Thyroid gland (tissue), 4 donors: ENCODE measurements around the gene OTOG. TPM values are rescaled to one million over a fixed set of nuclear protein-coding genes. Genes with fewer than 3 reads are reported as not detected.
A peak's percentile ranks its signal among the peaks of the same experiment; 100 is the strongest.

Source experiments
- DNase-seq, 2 donors: peaks; one replicate each; pipeline ENCODE4 v3.0.0-alpha.2; 2019
- H3K27ac ChIP-seq, 3 donors: fragments of 200-600 bp; sonication (generic); 1 replicate in 2 of 3; 2 replicates in 1 of 3; pipeline ENCODE4 v1.5.1; 2016 to 2019; ENCODE audit warnings: mild to moderate bottlenecking in 1 of 3, moderate library complexity in 1 of 3
- H3K27me3 ChIP-seq: fragments of 200-600 bp; sonication (generic); one replicate; pipeline ENCODE4 v1.5.1; 2019
- H3K36me3 ChIP-seq, 2 donors: fragments of 200-600 bp; sonication (generic); one replicate each; pipeline ENCODE4 v1.5.1; 2016 to 2019
- H3K4me1 ChIP-seq, 2 donors: fragments of 200-600 bp; sonication (generic); one replicate each; pipeline ENCODE4 v1.5.1; 2017 to 2019
- H3K4me3 ChIP-seq, 3 donors: fragments of 200-600 bp; sonication (generic); replicated peaks in 1 of 3; 1 replicate in 2 of 3; 2 replicates in 1 of 3; pipeline ENCODE4 v1.5.1; 2016; ENCODE audit warnings: mild to moderate bottlenecking in 1 of 3
- H3K9me3 ChIP-seq: fragments of 200-600 bp; sonication (generic); one replicate; pipeline ENCODE4 v1.5.1; 2017
- POLR2A ChIP-seq, 2 donors: fragments of 450-650 bp; IDR thresholded peaks; one replicate each; pipeline ENCODE4 v1.6.1; 2017; ENCODE audit warnings: antibody characterized with exemption in 2 of 2, mild to moderate bottlenecking in 2 of 2, moderate library complexity in 1 of 2
- WGBS, 2 donors: methylation state at CpG; one replicate each; pipeline ENCODE4 v1.1.5; 2017; 5-methylcytosine and 5-hydroxymethylcytosine counted together
- intact Hi-C: fragments of 100-400 bp; cut with DNase I; formaldehyde crosslinking; loops from one replicate; pipeline ENCODE4 v1.15.1; 2023
- total RNA-seq, 4 donors: library from RNA; depleted of rRNA; stranded (reverse); fragments of >200 nt; gene quantifications; one replicate each; pipeline ENCODE4 v1.2.3, GENCODE V29; 2016
- TF ChIP-seq, protein P1 (sequence below), 6 experiments: fragments of 200-600 bp in 3 of 6; fragments of 450-650 bp in 3 of 6; sonication (generic) in 3 of 6; IDR thresholded peaks; one replicate each; pipeline ENCODE4 v1.5.1; 2016 to 2019; ENCODE audit warnings: antibody characterized with exemption in 6 of 6, mild to moderate bottlenecking in 2 of 6, inconsistent platforms in 1 of 6, moderate library complexity in 1 of 6

Gene OTOG
- total RNA-seq, 4 donors from 2014 or later, result not detected

- WGBS, 2 donors, result 30 to 35% methylated on average over 13 to 15 of the region's 17 CpGs
- no peak overlapping the region for H3K4me3 ChIP-seq
- TF ChIP-seq POLR2A (IDR thresholded peaks at IDR 0.05), result no peak
- TF ChIP-seq, protein P1, sequence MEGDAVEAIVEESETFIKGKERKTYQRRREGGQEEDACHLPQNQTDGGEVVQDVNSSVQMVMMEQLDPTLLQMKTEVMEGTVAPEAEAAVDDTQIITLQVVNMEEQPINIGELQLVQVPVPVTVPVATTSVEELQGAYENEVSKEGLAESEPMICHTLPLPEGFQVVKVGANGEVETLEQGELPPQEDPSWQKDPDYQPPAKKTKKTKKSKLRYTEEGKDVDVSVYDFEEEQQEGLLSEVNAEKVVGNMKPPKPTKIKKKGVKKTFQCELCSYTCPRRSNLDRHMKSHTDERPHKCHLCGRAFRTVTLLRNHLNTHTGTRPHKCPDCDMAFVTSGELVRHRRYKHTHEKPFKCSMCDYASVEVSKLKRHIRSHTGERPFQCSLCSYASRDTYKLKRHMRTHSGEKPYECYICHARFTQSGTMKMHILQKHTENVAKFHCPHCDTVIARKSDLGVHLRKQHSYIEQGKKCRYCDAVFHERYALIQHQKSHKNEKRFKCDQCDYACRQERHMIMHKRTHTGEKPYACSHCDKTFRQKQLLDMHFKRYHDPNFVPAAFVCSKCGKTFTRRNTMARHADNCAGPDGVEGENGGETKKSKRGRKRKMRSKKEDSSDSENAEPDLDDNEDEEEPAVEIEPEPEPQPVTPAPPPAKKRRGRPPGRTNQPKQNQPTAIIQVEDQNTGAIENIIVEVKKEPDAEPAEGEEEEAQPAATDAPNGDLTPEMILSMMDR (IDR thresholded peaks at IDR 0.05), result peak; percentile 68 to 93 (median 78)
- intact Hi-C loops, result no loop called here
- no peaks in the 10 kb centered on the region for H3K36me3 ChIP-seq
- peak; percentile 63 to 69 for DNase-seq
- H3K4me1 ChIP-seq, result no peaks in the 10 kb centered on the region
- no peak overlapping the region for H3K27ac ChIP-seq
- no peaks in the 10 kb centered on the region for H3K9me3 ChIP-seq
- H3K27me3 ChIP-seq, result no peaks in the 10 kb centered on the region
These were observed 51.8 kb downstream of the OTOG start for GRCh38 chr11:17598700-17599459.

DNA sequence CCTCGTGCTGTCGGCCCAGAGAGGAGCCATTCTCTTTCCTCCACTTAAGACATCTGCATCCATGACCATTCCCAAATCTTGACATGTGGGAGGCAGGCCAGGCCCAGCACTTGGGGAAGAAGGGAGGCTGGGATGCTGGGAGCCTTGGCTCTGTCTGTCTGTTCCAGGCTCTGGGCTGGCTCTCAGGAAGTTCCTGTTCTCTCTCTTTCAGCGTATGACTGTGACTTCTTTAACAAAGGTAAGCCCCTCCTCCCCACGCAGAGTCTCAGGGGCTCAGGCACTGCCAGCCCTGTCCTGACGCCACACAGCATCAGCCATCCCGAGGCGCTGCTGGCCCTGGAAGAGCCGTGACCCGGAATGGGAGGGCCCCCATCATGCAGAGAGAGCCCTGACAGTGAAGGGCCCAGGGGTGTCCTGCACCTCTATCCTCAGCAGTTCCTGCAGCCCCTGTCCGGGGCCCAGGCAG lies 52.4 kb downstream of the OTOG start:
- no peak for TF ChIP-seq POLR2A (IDR thresholded peaks at IDR 0.05)
- Histone ChIP-seq H3K27ac (no peak overlapping the region), H3K4me3 (no peak overlapping the region), H3K36me3 (no peaks in the 10 kb centered on the region), H3K27me3 (no peaks in the 10 kb centered on the region), H3K4me1 (no peaks in the 10 kb centered on the region), H3K9me3 (no peaks in the 10 kb centered on the region)
- WGBS, 2 donors, result 67 to 79% methylated on average over 9 to 10 of the region's 10 CpGs
- no peak for DNase-seq
- intact Hi-C loops, result no loop called here

DNA sequence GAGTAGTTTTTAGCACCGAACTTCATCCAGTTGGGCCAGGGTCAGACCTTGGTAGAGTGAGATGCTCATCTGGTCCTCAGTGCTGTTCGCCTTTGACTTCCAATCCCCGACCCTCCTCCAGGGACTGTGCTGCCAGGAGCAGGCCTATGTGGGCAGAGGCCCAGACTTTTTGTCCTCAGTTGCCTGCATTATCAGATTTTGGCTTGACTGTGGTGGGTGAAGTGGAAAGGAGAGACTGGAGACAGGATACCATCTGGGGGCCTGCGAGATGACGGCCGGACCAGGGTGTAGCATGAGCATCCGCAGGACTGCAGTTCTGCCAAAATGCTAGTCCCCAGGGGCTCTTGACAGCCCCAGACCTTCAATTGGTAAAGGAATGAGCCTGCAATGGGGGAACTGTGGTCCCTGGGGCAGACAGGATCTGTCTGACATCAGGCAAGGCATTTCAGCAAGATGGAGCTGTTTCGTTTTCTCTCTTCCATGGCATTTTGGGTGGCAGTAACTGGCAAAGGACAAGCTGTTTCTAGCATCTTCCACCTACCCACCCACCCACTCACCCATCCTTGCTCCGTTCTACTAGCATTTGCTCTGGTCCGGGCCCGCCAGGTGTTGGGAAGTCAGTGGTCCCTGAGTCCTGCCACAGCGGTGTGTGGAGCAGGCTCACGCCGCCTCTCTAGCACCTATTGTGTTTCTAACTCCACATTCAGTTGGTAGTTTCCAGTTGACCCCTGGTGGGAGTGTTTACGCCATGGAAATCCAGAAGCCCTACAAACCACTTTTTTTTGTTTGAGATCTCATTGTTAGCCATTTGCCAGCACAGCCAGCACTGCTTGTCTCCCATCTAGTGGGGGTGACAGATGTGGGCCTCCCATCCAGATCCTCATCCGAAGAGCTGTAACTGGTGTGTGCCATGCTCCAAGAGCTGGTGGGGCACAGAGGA lies 53.5 kb downstream of the OTOG start:
- H3K27ac ChIP-seq, result no peak overlapping the region
- no peaks in the 10 kb centered on the region for H3K4me1 ChIP-seq
- DNase-seq, result no peak
- no peaks in the 10 kb centered on the region for H3K27me3 ChIP-seq
- H3K9me3 ChIP-seq, result no peaks in the 10 kb centered on the region
- intact Hi-C loops, result no loop called here
- H3K36me3 ChIP-seq, result no peaks in the 10 kb centered on the region
- H3K4me3 ChIP-seq, result no peak overlapping the region
- no peak for TF ChIP-seq POLR2A (IDR thresholded peaks at IDR 0.05)
- 87 to 89% methylated on average over 16 of the region's 16 CpGs for WGBS, 2 donors

GRCh38 chr11:17601256-17601671 lies 54.2 kb downstream of the OTOG start:
- H3K4me3 ChIP-seq, result no peak overlapping the region
- intact Hi-C loops, result no loop called here
- H3K27ac ChIP-seq, result no peak overlapping the region
- DNase-seq, result no peak
- no peaks in the 10 kb centered on the region for H3K36me3 ChIP-seq
- 25 to 44% methylated on average over 6 to 7 of the region's 7 CpGs for WGBS, 2 donors
- H3K27me3 ChIP-seq, result no peaks in the 10 kb centered on the region
- no peaks in the 10 kb centered on the region for H3K9me3 ChIP-seq
- H3K4me1 ChIP-seq, result no peaks in the 10 kb centered on the region
- no peak for TF ChIP-seq POLR2A (IDR thresholded peaks at IDR 0.05)
- TF ChIP-seq, protein P1 (IDR thresholded peaks at IDR 0.05), result no peak

DNA sequence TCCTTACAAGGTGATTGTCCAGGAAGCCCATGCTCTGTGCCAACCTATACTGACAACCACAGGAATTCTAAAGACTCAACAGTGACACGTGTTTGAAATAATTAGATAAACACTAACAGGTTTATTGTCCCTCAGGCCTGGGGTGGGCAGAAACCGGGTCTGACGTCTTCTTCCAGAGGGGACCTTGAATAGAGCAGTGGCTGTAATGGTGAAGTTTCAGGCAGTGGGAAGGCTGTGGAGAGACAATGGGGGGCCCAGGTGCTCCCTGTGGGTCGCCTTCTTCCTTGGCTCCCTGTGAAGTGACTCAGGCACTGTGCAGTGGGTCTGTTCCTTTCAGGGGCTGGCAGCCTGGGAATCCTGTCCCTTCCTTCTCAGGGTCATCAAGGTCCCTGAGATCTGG lies 54.6 kb downstream of the OTOG start:
- Histone ChIP-seq H3K9me3 (no peaks in the 10 kb centered on the region), H3K27me3 (no peaks in the 10 kb centered on the region), H3K4me1 (no peaks in the 10 kb centered on the region), H3K27ac (no peak overlapping the region), H3K36me3 (no peaks in the 10 kb centered on the region), H3K4me3 (no peak overlapping the region)
- intact Hi-C loops, result no loop called here
- no peak for TF ChIP-seq POLR2A (IDR thresholded peaks at IDR 0.05)
- TF ChIP-seq, protein P1 (IDR thresholded peaks at IDR 0.05), result no peak
- 58 to 73% methylated on average over 4 of the region's 4 CpGs for WGBS, 2 donors
- DNase-seq, result no peak
